HepG2 (cell line): ENCODE results near the gene SLC29A2. TPM values are rescaled to one million over a fixed set of nuclear protein-coding genes. Genes with fewer than 3 reads are reported as not detected.
A peak's percentile ranks its signal among the peaks of the same experiment; 100 is the strongest.

Experiments used
- CREBL2 ChIP-seq: sonication (generic); formaldehyde crosslinking; IDR thresholded peaks from 2 replicates; pipeline ENCODE4 v1.8.1; 2023; ENCODE audit warnings: missing genetic modification reagents, mild to moderate bottlenecking, borderline replicate concordance
- CTCF ChIP-seq: sonication (generic); formaldehyde crosslinking; IDR thresholded peaks from 2 replicates; pipeline ENCODE4 v1.5.0; 2020; ENCODE audit warnings: mild to moderate bottlenecking, missing genetic modification reagents, moderate library complexity
- FUBP1 ChIP-seq: sonication (generic); formaldehyde crosslinking; IDR thresholded peaks from 2 replicates; pipeline ENCODE4 v1.5.1; 2020; ENCODE audit warnings: missing genetic modification reagents, mild to moderate bottlenecking, borderline replicate concordance
- KLF16 ChIP-seq, 2 experiments: sonication (generic) in 1 of 2; formaldehyde crosslinking in 1 of 2; IDR thresholded peaks; 2 replicates each; pipeline versions ENCODE4 v1.6.1 to v1.8.0; 2016 to 2023; ENCODE audit warnings: missing genetic modification reagents in 2 of 2, missing compliant biosample characterization in 1 of 2
- KMT2B ChIP-seq: IDR thresholded peaks from 2 replicates; pipeline ENCODE4 v1.6.1; 2016; ENCODE audit warnings: missing genetic modification reagents, missing compliant biosample characterization
- MBNL3 ChIP-seq: fragments of 250-450 bp; sonication (Bioruptor Pico); conservative IDR thresholded peaks from 2 replicates; pipeline ENCODE4 v1.8.0; 2022; ENCODE audit warnings: mild to moderate bottlenecking, inconsistent platforms
- NRL ChIP-seq: sonication (generic); formaldehyde crosslinking; IDR thresholded peaks from 2 replicates; pipeline ENCODE4 v1.5.0; 2020; ENCODE audit warnings: missing genetic modification reagents, mild to moderate bottlenecking, moderate library complexity, borderline replicate concordance
- PCBP1 ChIP-seq: fragments of 200-400 bp; formaldehyde crosslinking; IDR thresholded peaks from 2 replicates; pipeline ENCODE4 v1.6.1; 2017; ENCODE audit warnings: mild to moderate bottlenecking, low read depth, low read length, borderline replicate concordance
- SUZ12 ChIP-seq: fragments of 150-350 bp; IDR thresholded peaks from 2 replicates; pipeline ENCODE4 v1.6.1; 2014; ENCODE audit warnings: low read depth, low read length
- ZHX2 ChIP-seq, 2 experiments: sonication (generic) in 1 of 2; formaldehyde crosslinking in 1 of 2; IDR thresholded peaks; 2 replicates each; pipeline versions ENCODE4 v1.6.1 to v1.9.0; 2014 to 2022; ENCODE audit warnings: antibody characterized with exemption in 1 of 2, borderline replicate concordance in 1 of 2, inconsistent platforms in 1 of 2, low read depth in 1 of 2, missing genetic modification reagents in 1 of 2
- ZNF280B ChIP-seq: sonication (generic); formaldehyde crosslinking; IDR thresholded peaks from 2 replicates; pipeline ENCODE4 v1.5.0; 2020; ENCODE audit warnings: missing genetic modification reagents, mild to moderate bottlenecking, borderline replicate concordance
- ZNF317 ChIP-seq: sonication (generic); formaldehyde crosslinking; IDR thresholded peaks from 2 replicates; pipeline ENCODE4 v1.5.0; 2020; ENCODE audit warnings: mild to moderate bottlenecking, missing genetic modification reagents
- ZNF431 ChIP-seq: sonication (generic); formaldehyde crosslinking; IDR thresholded peaks from 2 replicates; pipeline ENCODE4 v1.9.0; 2022; ENCODE audit warnings: missing genetic modification reagents, low read depth, mild to moderate bottlenecking, borderline replicate concordance
- ZNF451 ChIP-seq: sonication (generic); formaldehyde crosslinking; IDR thresholded peaks from 2 replicates; pipeline ENCODE4 v1.5.0; 2020; ENCODE audit warnings: mild to moderate bottlenecking, missing genetic modification reagents
- ZNF619 ChIP-seq: sonication (generic); formaldehyde crosslinking; IDR thresholded peaks from 2 replicates; pipeline ENCODE4 v1.4.0; 2020; ENCODE audit warnings: mild to moderate bottlenecking, missing genetic modification reagents
- ZNF777 ChIP-seq: sonication (generic); formaldehyde crosslinking; IDR thresholded peaks from 2 replicates; pipeline ENCODE4 v1.4.0; 2020; ENCODE audit warnings: missing genetic modification reagents
- polyA plus RNA-seq, 8 experiments: library from polyadenylated mRNA; depleted of rRNA in 3 of 8; stranded (reverse) in 7 of 8; unstranded in 1 of 8; fragments of >200 nt; fragmentation: Illumina TruSeq in 4 of 8; extraction: Trizol in 4 of 8; gene quantifications; 2 replicates each; pipeline versions ENCODE4 v1.2.1 to v1.2.3, GENCODE V29; 2011 to 2016; ENCODE audit warnings: low read depth in 4 of 8, missing spikeins in 1 of 8, mixed read lengths in 1 of 8; ENCODE audit not compliant: insufficient read depth in 1 of 8
- total RNA-seq, 5 experiments: library from RNA; depleted of rRNA; stranded (reverse); fragments of >200 nt; fragmentation: Illumina TruSeq; extraction: Trizol; gene quantifications; 2 replicates each; pipeline ENCODE4 v1.2.3, GENCODE V29; 2016; ENCODE audit warnings: low read depth in 1 of 5

The SLC29A2 gene
- total and polyA plus RNA-seq, 2 of the 13 experiments (the other 11 are each of a cell fraction or from before 2014, with no cell fraction given): 0.63 to 0.66 TPM

- TF ChIP-seq CTCF (CRISPR knock-in tag) (no peak), NRL (CRISPR knock-in tag) (no peak), MBNL3 (CRISPR knock-in tag) (no peak), PCBP1 (no peak), KLF16 (CRISPR knock-in tag; IDR thresholded peaks at IDR 0.05) (no peak), ZHX2 (IDR thresholded peaks at IDR 0.05; ENCODE audit: low read depth) (0 out of 2 replicates have a peak, but pooled peaks have one; percentile 29), ZHX2 (CRISPR knock-in tag; IDR thresholded peaks at IDR 0.05; ENCODE audit: borderline replicate concordance) (no peak), CREBL2 (no peak), ZNF431 (no peak), ZNF280B (CRISPR knock-in tag) (no peak), ZNF777 (CRISPR knock-in tag) (no peak), ZNF317 (CRISPR knock-in tag) (no peak), FUBP1 (CRISPR knock-in tag) (no peak), SUZ12 (no peak), KMT2B (no peak), ZNF619 (no peak), ZNF451 (CRISPR knock-in tag) (no peak)
These were observed 53.6 kb downstream of the SLC29A2 start (continued) for GRCh38 chr11:66317723-66318599.
